RPMI7951 (cell line): ENCODE measurements around the gene TAS2R13. TPM values are rescaled to one million over a fixed set of nuclear protein-coding genes. Genes with fewer than 3 reads are reported as not detected.

Source experiments
- DNase-seq: peaks from one replicate; pipeline ENCODE4 v3.0.0-alpha.2; 2012; ENCODE audit warnings: low read depth
- total RNA-seq: library from RNA; depleted of rRNA; stranded (reverse); fragments of >200 nt; shearing (Covaris generic); gene quantifications from 2 replicates; pipeline ENCODE4 v1.2.3, GENCODE V29; 2014; rRNA removed

The TAS2R13 gene, protein sequence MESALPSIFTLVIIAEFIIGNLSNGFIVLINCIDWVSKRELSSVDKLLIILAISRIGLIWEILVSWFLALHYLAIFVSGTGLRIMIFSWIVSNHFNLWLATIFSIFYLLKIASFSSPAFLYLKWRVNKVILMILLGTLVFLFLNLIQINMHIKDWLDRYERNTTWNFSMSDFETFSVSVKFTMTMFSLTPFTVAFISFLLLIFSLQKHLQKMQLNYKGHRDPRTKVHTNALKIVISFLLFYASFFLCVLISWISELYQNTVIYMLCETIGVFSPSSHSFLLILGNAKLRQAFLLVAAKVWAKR
- 0.20 and 0.48 TPM in 2 replicates for total RNA-seq

DNA sequence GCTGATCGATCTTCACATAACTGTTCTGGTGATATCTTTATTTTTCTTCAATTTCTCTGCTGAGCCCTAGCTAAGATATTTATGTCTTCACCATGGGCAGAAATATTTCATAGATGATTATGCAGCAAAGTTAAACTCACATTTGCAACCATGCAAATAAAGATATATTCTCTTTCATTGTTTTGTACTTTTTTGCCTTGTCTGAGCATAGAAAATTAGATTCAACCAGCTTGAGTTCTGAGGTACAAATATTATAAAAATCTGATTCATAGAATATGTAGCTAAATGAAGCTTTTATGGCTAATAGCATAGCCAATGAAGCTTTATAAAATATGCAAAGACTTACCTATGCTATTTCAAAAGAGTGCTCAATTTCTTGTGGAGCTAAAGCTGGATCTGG is at the start of gene TAS2R13:
Gene TAS2R13, minus strand, starts transcription at position 101 of the 400 bp plus-strand sequence. CDS start 264 bp downstream, outside the sequence.
- DNase-seq = no peak

DNA sequence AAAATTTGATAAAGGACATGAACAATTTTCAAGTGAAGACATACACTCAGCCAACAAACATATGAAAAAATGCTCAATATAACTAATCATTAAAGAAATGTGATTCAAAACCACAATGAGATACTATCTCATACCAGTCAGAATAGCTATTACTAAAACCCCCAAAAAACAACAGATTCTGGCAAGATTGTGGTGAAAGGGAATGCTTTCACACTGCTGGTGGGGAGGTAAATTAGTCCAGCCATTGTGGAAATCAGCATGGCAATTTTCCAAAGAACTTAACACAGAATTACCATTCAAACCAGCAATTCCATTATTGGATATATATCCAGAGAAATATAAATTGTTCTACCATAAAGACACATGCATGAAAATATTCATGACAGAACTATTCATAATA is 48.4 kb upstream of the TAS2R13 start:
- no peak for DNase-seq

DNA sequence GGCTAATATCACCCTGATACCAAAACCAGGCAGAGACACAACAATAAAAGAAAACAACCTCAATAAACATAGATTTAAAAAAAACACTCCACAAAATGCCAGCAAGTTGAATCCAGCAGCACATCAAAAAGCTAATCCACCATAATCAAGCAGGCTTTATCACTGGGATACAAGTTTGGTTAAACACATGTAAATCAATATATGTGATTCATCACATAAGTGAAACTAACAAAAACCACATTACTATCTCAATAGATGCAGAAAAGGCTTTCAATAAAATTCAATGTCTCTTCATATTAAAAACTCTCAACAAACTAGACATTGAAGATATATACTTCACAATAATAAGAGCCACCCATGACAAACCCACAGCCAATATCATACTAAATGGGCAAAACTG is 46.7 kb upstream of the TAS2R13 start:
- no peak for DNase-seq

DNA sequence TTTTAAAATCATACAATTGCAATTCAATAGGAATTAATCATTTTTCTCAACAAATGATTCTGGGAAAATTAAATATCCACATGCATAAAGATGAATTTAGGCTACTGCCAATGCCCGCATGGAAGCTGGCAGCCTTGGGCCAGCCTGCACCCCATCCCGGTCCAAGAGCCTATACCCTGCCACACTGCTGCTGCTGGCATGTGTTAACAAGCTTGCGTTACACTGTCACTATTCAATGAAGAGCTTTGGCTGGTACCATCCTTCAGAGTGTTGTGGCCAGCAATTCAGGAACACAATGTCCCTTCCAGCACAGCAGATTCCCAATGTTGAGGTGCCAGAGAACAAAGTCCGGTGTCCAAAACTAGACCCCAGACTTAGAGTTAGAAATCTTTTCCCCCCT is 43.3 kb upstream of the TAS2R13 start:
- DNase-seq = no peak

DNA sequence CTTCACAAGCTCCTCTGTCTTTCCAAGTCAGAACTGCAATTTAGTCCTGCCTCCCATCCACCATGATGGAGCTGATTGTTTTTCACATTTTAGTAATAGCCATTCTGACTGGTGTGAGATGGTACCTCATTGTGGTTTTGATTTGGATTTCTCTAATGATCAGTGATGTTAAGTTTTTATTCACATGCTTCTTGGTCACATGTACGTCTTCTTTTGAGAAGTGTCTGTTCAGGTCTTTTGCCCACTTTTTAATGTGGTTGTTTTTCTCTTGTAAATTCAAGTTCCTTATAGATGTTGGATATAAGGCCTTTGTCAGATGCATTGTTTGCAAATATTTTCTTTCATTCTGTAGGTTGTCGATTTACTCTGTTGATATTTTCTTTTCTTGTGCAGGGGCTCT is 33.8 kb upstream of the TAS2R13 start:
- DNase-seq = no peak

DNA sequence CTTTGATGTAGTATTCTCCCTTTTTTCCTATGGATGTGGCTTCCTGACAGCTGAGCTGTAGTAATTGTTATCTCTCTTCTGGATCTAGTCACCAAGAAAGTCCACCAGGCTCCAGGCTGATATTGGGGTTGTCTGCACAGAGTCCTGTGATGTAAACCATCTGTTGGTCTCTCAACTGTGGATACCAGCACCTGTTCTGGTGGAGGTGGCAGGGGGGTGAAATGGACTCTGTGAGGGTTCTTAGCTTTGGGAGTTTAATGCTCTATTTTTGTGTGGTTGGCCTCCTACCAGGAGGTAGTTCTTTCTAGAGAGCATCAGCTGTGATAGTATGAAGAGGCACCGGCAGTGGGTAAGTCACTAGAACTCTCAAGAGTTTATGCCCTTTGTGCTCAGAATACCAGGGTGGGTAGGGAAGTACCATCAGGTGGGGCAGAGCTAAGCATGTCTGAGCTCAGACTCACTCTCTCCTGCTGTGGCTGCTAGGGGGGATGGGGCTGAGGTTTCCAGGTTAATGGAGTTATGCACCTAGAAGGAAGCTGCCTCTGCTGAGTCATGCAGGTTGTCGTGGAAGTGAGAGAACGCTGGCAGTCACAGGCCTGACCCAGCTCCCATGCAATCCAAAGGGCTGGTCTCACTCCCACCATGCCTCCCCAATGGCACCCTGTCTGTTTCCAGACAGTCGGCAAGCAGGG is 32.7 kb upstream of the TAS2R13 start:
- peak; percentile 35 for DNase-seq

DNA sequence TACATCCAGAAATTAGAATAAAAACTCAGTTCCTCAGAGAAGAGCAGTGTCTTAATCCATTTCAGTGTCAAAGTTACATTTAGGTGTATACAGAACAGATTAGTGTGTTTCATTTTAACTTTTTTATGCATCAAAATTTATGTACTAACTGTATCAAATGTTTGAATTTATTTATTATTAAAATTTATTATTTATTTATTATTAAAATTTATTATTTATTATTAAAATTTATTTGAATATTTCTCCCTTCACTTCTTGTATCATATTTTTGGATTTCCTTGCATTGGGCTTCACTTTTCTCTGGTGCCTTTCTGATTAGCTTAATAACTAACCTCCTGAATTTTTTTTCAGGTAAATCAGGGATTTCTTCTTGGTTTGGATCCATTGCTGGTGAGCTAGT is 32.0 kb upstream of the TAS2R13 start:
- no peak for DNase-seq

DNA sequence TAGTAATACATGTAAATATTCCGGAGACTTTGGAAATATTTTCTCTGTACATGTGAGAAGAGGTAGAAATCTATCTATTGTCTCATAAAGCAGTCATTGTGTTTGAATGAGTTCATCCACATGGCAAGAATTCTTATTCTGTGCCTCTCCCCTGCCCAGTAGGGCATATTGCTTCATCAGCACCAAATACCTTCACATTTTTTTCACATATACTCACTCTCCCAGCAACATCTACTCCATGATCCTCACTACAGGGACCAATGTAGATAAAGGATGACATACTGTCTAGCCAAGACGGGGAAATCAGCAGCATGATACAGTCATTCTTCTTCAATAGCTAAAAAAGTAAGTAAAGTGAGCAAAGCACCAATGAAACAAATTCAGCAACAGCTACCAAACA is 31.0 kb upstream of the TAS2R13 start:
- peak; percentile 15 for DNase-seq

DNA sequence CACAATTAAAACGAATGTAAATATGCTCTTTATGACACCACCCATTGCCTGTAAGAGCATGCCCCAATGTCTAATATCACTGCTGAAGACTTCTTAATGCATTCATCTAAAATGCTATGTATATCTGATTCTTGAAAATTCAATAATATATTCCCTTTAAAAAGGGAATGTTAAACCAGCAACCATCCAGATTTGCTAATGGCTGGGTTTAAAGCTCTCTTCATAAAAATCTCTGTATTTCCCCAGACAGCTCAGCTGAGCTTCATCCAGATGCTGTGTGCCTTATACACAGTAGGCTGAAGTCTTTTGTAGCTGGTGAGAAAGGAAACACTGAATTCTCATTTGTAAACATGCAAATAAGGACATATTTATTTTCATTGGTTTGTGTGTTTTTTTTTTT is 29.8 kb upstream of the TAS2R13 start, which contains the start of gene TAS2R14:
Gene TAS2R14, minus strand, starts transcription at position 101 of the 400 bp plus-strand sequence. Its CDS starts 56 bp downstream, at position 45.
- DNase-seq = no peak

DNA sequence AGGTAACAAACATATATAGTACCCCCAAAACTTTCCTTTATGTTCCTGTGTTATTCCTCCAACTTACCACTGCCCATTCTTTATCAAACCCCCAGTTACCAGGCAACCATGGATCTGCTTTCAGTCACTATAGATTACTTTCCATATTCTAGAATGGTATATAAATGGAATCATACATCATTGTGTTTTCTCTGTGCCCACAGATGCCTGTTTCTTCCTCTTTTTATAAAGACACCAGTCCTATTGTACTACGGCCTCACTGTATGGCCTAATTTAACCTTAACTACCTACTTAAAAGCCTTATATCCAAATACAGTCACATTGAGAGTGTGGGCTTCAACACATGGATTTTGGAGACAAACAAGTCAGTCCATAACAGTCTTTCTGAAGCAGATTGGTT is 27.1 kb upstream of the TAS2R13 start:
- no peak for DNase-seq

DNA sequence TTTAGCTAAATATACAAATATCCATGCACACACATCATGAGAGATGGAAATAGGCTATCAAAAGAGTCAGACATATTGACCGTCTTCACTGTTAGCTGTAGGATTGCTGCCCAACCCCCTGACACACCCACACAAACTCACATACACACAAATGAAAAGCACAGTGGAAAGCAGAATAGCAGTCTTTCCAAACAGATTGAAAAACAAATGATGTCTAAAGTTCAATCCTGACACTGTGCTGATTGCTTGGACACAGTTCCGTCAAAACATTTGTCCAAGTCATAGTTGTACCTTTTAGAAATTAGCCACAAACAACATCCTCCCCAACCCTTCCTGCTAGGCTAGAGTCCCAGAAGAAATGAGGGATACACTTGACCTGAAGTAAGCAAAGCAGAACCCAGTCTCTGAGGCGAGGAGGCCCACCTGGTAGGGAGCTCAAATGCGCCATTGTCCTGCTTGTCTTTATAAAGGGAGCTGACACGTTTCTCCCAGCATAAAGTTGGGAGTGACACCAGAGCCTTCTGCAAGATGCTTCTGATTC is 19.5 kb upstream of the TAS2R13 start, which contains the start of gene PRH2:
Gene PRH2, plus strand, starts transcription at position 491 of the 541 bp plus-strand sequence. Its CDS starts 38 bp downstream, at position 529.
- no peak for DNase-seq

DNA sequence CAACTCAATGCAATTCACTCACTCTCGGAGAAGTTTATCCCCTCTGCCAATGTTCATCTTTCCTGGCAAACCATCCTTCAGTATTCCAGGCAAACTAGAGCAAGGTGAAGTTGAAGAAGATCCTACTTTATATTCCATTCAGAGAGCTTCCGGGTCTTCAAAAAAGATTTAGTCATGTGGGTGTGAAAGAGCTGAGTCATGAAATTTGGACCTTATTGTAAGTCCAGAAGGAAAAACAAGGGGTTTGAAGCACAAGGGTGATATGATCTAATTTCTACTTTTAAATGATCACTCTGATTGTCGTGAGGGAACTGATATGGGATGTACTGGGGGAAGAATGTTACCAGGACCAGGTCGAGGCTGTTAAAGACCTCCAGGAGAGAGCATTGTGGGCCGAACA is 16.9 kb upstream of the TAS2R13 start:
- DNase-seq = no peak

DNA sequence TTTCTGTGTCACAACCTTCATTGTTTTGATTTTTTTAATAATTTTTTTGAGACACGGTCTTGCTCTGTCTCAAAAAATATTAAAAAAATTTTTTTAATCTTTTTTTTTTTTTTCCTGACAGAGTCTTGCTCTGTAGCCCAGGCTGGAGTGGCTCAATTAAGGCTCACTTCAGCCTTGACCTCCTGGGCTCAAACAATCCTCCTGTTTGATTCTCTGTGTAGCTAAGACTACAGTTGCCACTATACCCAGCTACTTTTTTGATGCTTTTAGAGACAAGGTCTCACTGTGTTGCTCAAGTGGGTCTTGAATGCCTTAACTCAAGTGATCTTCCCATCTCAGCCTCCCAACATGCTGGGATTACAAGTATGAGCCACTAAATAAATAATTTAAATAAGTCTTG is 10.4 kb upstream of the TAS2R13 start:
- DNase-seq = no peak

DNA sequence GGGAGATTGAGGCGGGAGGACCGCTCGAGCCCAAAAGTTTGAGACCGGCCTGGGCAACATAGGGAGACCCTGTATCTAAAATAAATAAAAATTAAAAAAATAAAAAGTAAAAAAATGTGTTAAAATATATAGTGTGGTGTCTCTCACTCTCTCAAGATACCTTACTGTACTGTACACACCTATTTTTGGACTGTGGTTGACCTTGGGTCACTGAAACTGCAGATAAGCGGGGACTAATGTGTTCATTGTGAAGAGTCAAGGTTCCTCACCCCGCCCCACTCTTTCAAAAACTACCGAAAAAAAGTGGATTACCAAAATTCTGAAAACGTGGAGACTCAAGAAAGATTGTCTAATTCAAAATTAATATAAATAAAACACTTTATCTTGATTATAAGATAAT is 1.0 kb upstream of the TAS2R13 start:
- DNase-seq = no peak

DNA sequence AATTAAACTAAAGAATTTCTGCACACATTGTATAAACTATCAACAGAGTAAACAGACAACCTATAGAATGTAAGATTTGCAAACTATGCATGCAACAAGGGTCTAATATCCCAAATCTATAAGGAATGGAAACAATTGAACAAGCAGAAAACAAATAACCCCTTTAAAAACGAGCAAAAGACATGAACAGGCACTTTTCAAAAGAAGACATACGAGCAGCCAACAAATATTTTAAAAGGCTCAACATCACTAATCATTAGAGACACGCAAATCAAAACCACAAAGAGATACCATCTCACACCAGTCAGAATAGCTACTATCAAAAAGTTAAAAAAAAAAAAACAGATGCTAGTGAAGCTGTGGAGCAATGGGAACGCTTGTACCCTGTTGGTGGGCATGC is 4.7 kb downstream of the TAS2R13 start:
- no peak for DNase-seq

DNA sequence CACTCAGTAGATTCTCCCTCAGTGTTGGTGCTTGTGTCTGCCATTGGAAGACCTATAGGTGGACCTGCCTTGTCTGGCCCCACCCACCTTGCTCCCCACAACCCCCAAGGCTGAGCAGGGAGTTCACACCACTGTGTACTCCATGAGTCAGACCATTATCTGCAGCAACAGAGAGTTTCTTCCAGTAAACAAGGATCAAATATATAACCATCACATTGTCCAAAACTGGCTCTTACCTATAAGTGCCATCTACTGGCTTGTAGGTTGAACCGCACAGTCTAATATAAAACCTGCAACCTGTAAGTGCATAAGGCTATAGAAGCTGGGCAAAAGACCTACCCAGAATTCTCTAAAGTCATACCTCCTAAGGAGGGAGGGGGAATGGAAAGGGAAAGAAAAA is 7.9 kb downstream of the TAS2R13 start:
- no peak for DNase-seq

DNA sequence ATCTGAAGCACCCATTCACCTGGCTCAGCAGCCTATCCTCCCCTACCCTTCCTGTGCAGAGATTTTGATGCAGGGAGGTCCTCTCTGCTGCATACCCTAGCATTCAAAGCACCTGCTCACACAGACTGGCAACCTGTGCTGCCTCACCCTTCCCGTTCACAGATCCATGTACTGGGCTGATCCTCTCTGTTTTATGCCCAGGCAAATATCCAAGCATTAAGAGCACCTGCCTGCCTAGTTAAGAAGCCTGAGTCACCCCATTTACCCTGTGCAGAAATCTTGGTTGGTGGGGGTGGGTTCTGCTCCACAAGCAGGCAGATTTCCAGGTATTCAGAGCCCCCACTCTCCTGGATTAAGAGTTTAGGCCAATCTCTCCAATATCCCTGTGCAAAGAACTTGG is 8.4 kb downstream of the TAS2R13 start:
- DNase-seq = no peak

DNA sequence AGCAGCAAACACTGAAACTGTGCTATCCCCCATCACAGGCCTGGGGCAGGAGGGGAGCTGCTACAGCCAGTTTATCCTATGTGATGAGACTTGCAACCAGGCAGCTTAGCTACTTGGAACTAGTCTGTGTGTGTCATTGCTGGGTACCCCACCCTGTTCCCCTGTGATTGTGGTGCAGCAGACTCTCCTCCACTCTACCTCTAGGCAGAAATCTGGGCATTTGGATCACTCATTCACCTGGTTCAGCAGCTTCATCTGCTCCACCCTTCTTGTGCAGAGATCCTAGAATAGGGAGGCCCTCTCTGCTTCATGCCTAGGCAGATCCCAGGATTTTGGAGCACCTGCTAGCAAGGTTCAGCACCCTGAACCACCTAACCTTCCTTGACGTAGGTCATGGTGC is 8.8 kb downstream of the TAS2R13 start:
- no peak for DNase-seq

DNA sequence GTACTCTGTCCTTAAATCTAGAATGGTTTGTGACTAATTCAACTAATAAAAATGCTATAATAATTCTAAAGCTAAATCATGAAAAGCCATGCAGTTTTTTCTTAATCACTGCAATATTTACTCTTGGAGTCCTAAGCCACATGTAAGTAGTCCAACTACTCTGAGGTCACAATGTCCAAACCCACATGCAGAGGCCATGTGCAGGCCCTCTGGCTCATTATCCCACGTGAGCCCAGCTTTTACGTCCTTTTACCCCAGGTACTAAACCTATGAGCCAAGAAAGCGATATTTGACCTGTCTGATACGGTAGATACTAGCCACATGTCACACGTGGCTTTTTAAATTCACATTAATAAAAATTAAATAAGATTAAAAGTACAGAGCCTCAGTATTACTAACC is 12.5 kb downstream of the TAS2R13 start:
- DNase-seq = no peak

DNA sequence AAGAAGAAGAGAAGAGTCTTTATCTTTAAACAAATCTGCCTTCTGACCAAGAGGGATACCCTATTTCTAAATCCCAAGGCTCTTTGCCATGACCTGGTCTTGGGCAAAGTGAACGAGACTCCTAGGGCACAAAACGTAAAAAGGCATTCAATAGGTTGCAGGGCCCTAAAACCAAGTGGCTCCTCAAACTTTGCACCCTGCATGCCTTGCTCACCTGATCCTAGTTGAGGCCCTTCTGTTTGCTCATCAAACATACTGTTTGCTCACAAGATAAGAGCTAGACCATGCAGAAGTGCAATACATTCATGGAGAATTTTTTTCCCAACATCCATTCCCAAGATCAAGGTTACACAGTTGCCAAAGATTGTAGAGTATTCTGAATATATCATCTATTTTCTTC is 17.4 kb downstream of the TAS2R13 start:
- DNase-seq = no peak

DNA sequence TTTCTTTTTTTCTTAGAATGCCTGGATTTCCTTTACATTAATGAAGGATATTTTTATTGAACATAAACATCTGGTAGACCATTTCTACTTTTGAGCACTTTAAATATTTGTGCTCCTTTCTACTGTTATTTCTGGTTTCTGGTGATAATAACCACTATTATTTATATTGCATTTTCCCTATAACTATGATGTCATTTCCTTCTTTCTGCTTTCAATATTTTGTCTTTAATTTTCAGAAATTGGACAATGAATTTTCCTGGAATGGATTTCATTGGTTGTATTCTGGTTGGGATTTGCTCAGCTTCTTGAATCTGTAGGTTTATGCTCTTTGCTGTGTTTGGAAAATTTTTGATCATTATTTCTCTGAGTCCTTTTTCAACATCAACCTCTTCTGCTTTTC is 20.1 kb downstream of the TAS2R13 start:
- DNase-seq = no peak

DNA sequence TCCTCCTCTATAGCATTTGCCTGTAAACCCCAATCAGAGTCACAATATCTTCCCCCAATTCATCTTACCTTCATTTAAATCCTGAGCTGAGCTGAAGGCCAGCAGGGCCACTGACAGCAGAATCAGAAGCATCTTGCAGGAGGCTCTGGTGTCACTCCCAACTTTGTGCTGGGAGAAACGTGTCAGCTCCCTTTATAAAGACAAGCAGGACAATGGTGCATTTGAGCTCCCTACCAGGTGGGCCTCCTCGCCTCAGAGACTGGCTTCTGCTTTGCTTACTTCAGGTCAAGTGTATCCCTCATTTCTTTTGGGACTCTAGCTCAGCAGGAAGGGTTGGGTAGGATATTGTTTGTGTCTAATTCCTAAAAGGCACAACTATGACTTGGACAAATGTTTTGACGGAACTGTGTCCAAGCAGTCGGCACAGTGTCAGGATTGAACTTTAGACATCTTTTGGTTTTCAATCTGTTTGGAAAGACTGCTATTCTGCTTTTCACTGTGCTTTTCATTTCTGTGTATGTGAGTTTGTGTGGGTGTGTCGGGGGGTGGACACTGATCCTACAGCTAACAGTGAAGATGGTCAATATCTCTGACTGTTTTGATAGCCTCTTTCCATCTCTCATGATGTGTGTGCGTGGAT is 25.2 kb downstream of the TAS2R13 start, which contains the start of gene PRH1:
Gene PRH1, minus strand, starts transcription at position 170 of the 640 bp plus-strand sequence. Its CDS starts 38 bp downstream, at position 132.
- no peak for DNase-seq
